HTR-8/SVneo (cell line): ENCODE data around the gene ANGPTL2.

Experiments used
- DNase-seq: peaks from one replicate; pipeline ENCODE4 v3.0.0; 2011; ENCODE audit warnings: low spot score, mixed read lengths; ENCODE audit not compliant: insufficient read length
- FAIRE-seq: peaks from 2 replicates; lab custom pipeline; 2011; peaks lifted over from hg19 to GRCh38; lab: Jason Lieb, UNC

The ANGPTL2 gene

GRCh38 chr9:127121628-127122175 is 733 bp downstream of the ANGPTL2 start:
- no peak for DNase-seq
- peak; percentile 49 for FAIRE-seq

GRCh38 chr9:127119320-127119709 is 3.1 kb downstream of the ANGPTL2 start:
- DNase-seq, result no peak
- no peak for FAIRE-seq

GRCh38 chr9:127118597-127119319 is 3.7 kb downstream of the ANGPTL2 start:
- FAIRE-seq (no peak), DNase-seq (no peak)

- no peak for FAIRE-seq
Measured at GRCh38 chr9:127117801-127118200, 4.6 kb downstream of the ANGPTL2 start.

GRCh38 chr9:127116957-127117356 is 5.5 kb downstream of the ANGPTL2 start:
- FAIRE-seq (no peak), DNase-seq (no peak)

More at GRCh38 chr9:127117801-127118200, 4.6 kb downstream of the ANGPTL2 start:
- DNase-seq, result no peak

GRCh38 chr9:127116088-127116726 is 6.2 kb downstream of the ANGPTL2 start:
- no peak for FAIRE-seq

GRCh38 chr9:127114606-127115005 is 7.8 kb downstream of the ANGPTL2 start:
- FAIRE-seq (no peak), DNase-seq (no peak)

More at GRCh38 chr9:127116088-127116726, 6.2 kb downstream of the ANGPTL2 start:
- DNase-seq, result no peak

- FAIRE-seq (no peak), DNase-seq (no peak)
Measured at GRCh38 chr9:127113191-127113972, 9.1 kb downstream of the ANGPTL2 start.

GRCh38 chr9:127112735-127113161 is 9.7 kb downstream of the ANGPTL2 start:
- FAIRE-seq, result no peak

GRCh38 chr9:127112056-127112455 is 10.4 kb downstream of the ANGPTL2 start:
- FAIRE-seq, result no peak
- no peak for DNase-seq

More at GRCh38 chr9:127112735-127113161, 9.7 kb downstream of the ANGPTL2 start:
- DNase-seq, result no peak

GRCh38 chr9:127109212-127109711 is 13.2 kb downstream of the ANGPTL2 start:
- FAIRE-seq, result no peak
- no peak for DNase-seq

- FAIRE-seq, result no peak
- DNase-seq, result no peak
Measured at GRCh38 chr9:127107929-127108876, 14.2 kb downstream of the ANGPTL2 start.

- no peak for FAIRE-seq
- DNase-seq, result no peak
Measured at GRCh38 chr9:127107171-127107928, 15.1 kb downstream of the ANGPTL2 start.

- DNase-seq (no peak), FAIRE-seq (no peak)
Measured at GRCh38 chr9:127106466-127106855, 16.0 kb downstream of the ANGPTL2 start.

- FAIRE-seq (no peak), DNase-seq (no peak)
Measured at GRCh38 chr9:127105805-127106465, 16.5 kb downstream of the ANGPTL2 start.

GRCh38 chr9:127104581-127105311 is 17.7 kb downstream of the ANGPTL2 start:
- FAIRE-seq, result no peak
- no peak for DNase-seq

GRCh38 chr9:127102788-127103187 is 19.6 kb downstream of the ANGPTL2 start:
- FAIRE-seq (no peak), DNase-seq (no peak)
